C4-2B (cell line): ENCODE results near the gene STEAP3.
A peak's percentile ranks its signal among the peaks of the same experiment; 100 is the strongest.

ENCODE experiments used
- ZFX ChIP-seq: fragments of 450-650 bp; IDR thresholded peaks from 2 replicates; pipeline ENCODE4 v1.6.1; 2017
- TF ChIP-seq, protein P1 (sequence below): fragments of 450-650 bp; conservative IDR thresholded peaks from 2 replicates; pipeline ENCODE4 v1.5.1; 2017; ENCODE audit warnings: mild to moderate bottlenecking

DNA sequence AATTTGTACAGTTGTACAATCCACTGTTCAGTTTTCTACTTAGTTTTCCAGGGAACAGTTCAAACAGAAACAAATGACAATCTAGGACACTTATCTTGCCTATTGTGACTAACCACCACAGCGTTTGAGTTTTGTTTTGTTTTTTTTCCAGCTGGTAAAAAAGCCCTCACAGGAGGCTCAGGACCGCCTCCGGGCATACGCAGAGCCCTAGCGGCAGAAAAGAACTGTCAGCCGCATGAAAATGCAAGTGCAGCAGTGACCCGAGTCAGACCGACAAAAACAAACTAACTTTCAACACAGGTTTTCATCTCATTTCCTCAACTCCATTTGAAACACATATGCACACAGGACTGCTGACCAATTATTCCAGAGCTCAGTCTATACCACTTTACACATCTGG lies 68.6 kb downstream of the STEAP3 start:
- TF ChIP-seq, protein P1, sequence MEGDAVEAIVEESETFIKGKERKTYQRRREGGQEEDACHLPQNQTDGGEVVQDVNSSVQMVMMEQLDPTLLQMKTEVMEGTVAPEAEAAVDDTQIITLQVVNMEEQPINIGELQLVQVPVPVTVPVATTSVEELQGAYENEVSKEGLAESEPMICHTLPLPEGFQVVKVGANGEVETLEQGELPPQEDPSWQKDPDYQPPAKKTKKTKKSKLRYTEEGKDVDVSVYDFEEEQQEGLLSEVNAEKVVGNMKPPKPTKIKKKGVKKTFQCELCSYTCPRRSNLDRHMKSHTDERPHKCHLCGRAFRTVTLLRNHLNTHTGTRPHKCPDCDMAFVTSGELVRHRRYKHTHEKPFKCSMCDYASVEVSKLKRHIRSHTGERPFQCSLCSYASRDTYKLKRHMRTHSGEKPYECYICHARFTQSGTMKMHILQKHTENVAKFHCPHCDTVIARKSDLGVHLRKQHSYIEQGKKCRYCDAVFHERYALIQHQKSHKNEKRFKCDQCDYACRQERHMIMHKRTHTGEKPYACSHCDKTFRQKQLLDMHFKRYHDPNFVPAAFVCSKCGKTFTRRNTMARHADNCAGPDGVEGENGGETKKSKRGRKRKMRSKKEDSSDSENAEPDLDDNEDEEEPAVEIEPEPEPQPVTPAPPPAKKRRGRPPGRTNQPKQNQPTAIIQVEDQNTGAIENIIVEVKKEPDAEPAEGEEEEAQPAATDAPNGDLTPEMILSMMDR, result peak; percentile 48
- TF ChIP-seq ZFX, result no peak
